GM23338 (cell line): ENCODE results near the gene TCEAL3. TPM values are rescaled to one million over a fixed set of nuclear protein-coding genes. Genes with fewer than 3 reads are reported as not detected.
"Not testable (repeated sequence)": the region's sequence is repeated elsewhere in the genome, so short reads cannot be mapped to it uniquely, and the experiment has no call there.

Experiments
- ATAC-seq: fragments of 200-7000 bp; cut with Tn5 transposase; 3 replicates; pipeline ENCODE4 v1.9.1; 2020
- DNase-seq: peaks from one replicate; pipeline ENCODE4 v3.0.0-alpha.2; 2015; ENCODE audit warnings: low spot score
- H2AFZ ChIP-seq: fragments of 200-600 bp; sonication (generic); 2 replicates; pipeline ENCODE4 v1.8.0; 2016; ENCODE audit warnings: antibody characterized with exemption, mild to moderate bottlenecking, moderate library complexity
- H3F3A ChIP-seq: fragments of 200-600 bp; sonication (generic); replicated peaks from 2 replicates; pipeline ENCODE4 v1.8.0; 2017; ENCODE audit warnings: antibody characterized with exemption, mixed run types, low read depth
- H3K27ac ChIP-seq: fragments of 200-600 bp; sonication (generic); 2 replicates; pipeline ENCODE4 v1.6.1; 2016; ENCODE audit warnings: low read depth
- H3K27me3 ChIP-seq: fragments of 200-600 bp; sonication (generic); 2 replicates; pipeline ENCODE4 v1.8.0; 2016; ENCODE audit warnings: mild to moderate bottlenecking, mixed run types, moderate library complexity; ENCODE audit not compliant: insufficient read depth
- H3K36me3 ChIP-seq: fragments of 200-600 bp; sonication (generic); 2 replicates; pipeline ENCODE4 v1.8.0; 2016; ENCODE audit warnings: mild to moderate bottlenecking; ENCODE audit not compliant: insufficient read depth
- H3K4me1 ChIP-seq: fragments of 200-600 bp; sonication (generic); 2 replicates; pipeline ENCODE4 v1.8.0; 2016; ENCODE audit warnings: mild to moderate bottlenecking, moderate library complexity; ENCODE audit not compliant: insufficient read depth
- H3K4me2 ChIP-seq: fragments of 200-600 bp; sonication (generic); 2 replicates; pipeline ENCODE4 v1.7.1; 2017; ENCODE audit warnings: mixed run types
- H3K4me3 ChIP-seq: fragments of 200-600 bp; sonication (generic); 2 replicates; pipeline ENCODE4 v1.6.1; 2016; ENCODE audit warnings: mixed run types
- H3K79me2 ChIP-seq: fragments of 200-600 bp; sonication (generic); replicated peaks from 2 replicates; pipeline ENCODE4 v1.8.0; 2017; ENCODE audit warnings: mild to moderate bottlenecking; ENCODE audit not compliant: insufficient read depth
- H3K9me2 ChIP-seq: fragments of 200-600 bp; sonication (generic); 2 replicates; pipeline ENCODE4 v1.8.0; 2017; ENCODE audit not compliant: insufficient read depth
- H4K20me1 ChIP-seq: fragments of 200-600 bp; sonication (generic); replicated peaks from 2 replicates; pipeline ENCODE4 v1.8.0; 2017; ENCODE audit warnings: mild to moderate bottlenecking; ENCODE audit not compliant: insufficient read depth
- H3K27ac Mint-ChIP-seq: 2 replicates; pipeline ENCODE4 v1.8.0; 2020; ENCODE audit warnings: inconsistent platforms, mild to moderate bottlenecking, moderate library complexity, mixed read lengths
- H3K27me3 Mint-ChIP-seq: 3 replicates; pipeline ENCODE4 v1.8.0; 2022; ENCODE audit warnings: low read depth, mild to moderate bottlenecking, moderate library complexity, mixed read lengths, inconsistent platforms; ENCODE audit not compliant: insufficient read depth, poor library complexity
- H3K36me3 Mint-ChIP-seq: 3 replicates; pipeline ENCODE4 v1.8.0; 2021; ENCODE audit warnings: low read depth, mild to moderate bottlenecking, inconsistent platforms, moderate library complexity, mixed read lengths
- H3K4me1 Mint-ChIP-seq: 3 replicates; pipeline ENCODE4 v1.8.0; 2020; ENCODE audit warnings: mild to moderate bottlenecking, inconsistent platforms, mixed read lengths
- H3K4me3 Mint-ChIP-seq: 3 replicates; pipeline ENCODE4 v1.8.0; 2021; ENCODE audit warnings: moderate library complexity, mild to moderate bottlenecking, inconsistent platforms, mixed read lengths
- H3K9me3 Mint-ChIP-seq: 3 replicates; pipeline ENCODE4 v1.8.0; 2020; ENCODE audit warnings: moderate library complexity, mild to moderate bottlenecking, inconsistent platforms, mixed read lengths
- EZH2phosphoT487 ChIP-seq: fragments of 200-600 bp; sonication (generic); IDR thresholded peaks from one replicate; pipeline ENCODE4 v1.8.1; 2018; ENCODE audit warnings: antibody characterized with exemption; ENCODE audit not compliant: unreplicated experiment
- REST ChIP-seq: IDR thresholded peaks from one replicate; pipeline ENCODE4 v1.6.1; 2018; ENCODE audit warnings: antibody characterized with exemption; ENCODE audit not compliant: unreplicated experiment
- ZNF114 ChIP-seq: fragments of 250-450 bp; sonication (Bioruptor Pico); IDR thresholded peaks from 2 replicates; pipeline ENCODE4 v1.5.0; 2020; ENCODE audit warnings: mild to moderate bottlenecking, moderate library complexity
- ZNF331 ChIP-seq: fragments of 250-450 bp; sonication (Bioruptor Pico); IDR thresholded peaks from 2 replicates; pipeline ENCODE4 v1.5.0; 2020; ENCODE audit warnings: low read depth, mild to moderate bottlenecking, moderate library complexity
- polyA plus RNA-seq: library from polyadenylated mRNA; unstranded; fragments of >200 nt; fragmentation: Nextera tagmentation; extraction: Ambion mirVana; gene quantifications from 2 replicates; pipeline ENCODE4 v1.2.1, GENCODE V29; 2016
- total RNA-seq: library from RNA; depleted of rRNA; stranded (reverse); fragments of >200 nt; shearing (Covaris generic); gene quantifications from 2 replicates; pipeline ENCODE4 v1.2.3, GENCODE V29; 2014
- TF ChIP-seq, protein P1 (sequence below): IDR thresholded peaks from 2 replicates; pipeline ENCODE4 v1.6.1; 2016; ENCODE audit warnings: antibody characterized with exemption

Gene TCEAL3
- total and polyA plus RNA-seq, 2 experiments from 2014 or later = 5.2 to 31.1 TPM

GRCh38 chrX:103651151-103651773, 43.5 kb downstream of the TCEAL3 start:
- Mint-ChIP-seq H3K27ac (no peak overlapping the region), H3K27me3 (peaks cover 2% of the 10 kb centered on the region), H3K9me3 (no peaks in the 10 kb centered on the region; the same call in 2 of the 3 replicates), H3K36me3 (no peaks in the 10 kb centered on the region), H3K4me3 (no peak overlapping the region), H3K4me1 (no peaks in the 10 kb centered on the region)
- Histone ChIP-seq H3F3A (no peaks in the 10 kb centered on the region), H3K27ac (no peak overlapping the region), H4K20me1 (no peaks in the 10 kb centered on the region), H3K79me2 (no peaks in the 10 kb centered on the region), H3K4me3 (no peak overlapping the region), H3K4me2 (no peak overlapping the region), H3K4me1 (no peaks in the 10 kb centered on the region; the same call in 1 of the 2 replicates), H3K9me2 (no peaks in the 10 kb centered on the region), H3K36me3 (no peaks in the 10 kb centered on the region), H2AFZ (no peak overlapping the region), H3K27me3 (no peaks in the 10 kb centered on the region)
- TF ChIP-seq ZNF331 (CRISPR knock-in tag) (no peak), REST (no peak), EZH2phosphoT487 (no peak), ZNF114 (CRISPR knock-in tag) (no peak)
- TF ChIP-seq, protein P1, sequence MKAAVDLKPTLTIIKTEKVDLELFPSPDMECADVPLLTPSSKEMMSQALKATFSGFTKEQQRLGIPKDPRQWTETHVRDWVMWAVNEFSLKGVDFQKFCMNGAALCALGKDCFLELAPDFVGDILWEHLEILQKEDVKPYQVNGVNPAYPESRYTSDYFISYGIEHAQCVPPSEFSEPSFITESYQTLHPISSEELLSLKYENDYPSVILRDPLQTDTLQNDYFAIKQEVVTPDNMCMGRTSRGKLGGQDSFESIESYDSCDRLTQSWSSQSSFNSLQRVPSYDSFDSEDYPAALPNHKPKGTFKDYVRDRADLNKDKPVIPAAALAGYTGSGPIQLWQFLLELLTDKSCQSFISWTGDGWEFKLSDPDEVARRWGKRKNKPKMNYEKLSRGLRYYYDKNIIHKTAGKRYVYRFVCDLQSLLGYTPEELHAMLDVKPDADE = no peak
- ATAC-seq = no peak
- no peak for DNase-seq

DNA sequence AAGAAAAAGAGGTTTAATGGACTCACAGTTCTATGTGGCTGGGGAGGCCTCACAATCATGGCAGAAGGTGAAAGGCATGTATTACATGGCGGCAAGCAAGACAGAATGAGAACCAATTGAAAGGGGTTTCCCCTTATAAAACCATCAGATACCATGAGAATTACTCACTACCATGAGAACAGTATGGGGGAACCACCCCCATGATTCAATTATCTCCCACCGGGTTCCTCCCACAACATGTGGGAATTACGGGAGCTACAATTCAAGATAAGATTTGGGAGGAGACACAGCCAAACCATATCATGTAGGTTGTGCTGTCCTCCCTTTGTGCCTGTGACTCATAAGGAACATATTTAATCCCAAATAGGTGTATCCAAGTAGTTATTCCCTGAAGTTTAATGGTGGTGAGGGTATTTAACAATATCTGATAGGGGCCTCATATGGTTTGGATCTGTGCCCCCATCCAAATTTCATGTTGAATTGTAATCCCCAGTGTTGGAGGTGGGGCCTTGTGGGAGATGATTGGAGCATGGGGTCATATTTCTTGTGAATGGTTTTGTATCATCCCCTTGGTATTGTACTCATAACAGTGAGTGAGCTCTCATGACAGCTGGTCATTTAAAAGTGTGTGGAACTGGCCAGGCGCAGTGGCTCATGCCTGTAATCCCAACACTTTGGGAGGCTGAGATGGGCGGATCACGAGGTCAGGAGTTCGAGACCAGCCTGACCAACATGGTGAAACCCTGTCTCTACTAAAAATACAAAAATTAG, 47.7 kb downstream of the TCEAL3 start:
- not testable (repeated sequence) for ATAC-seq, H4K20me1 ChIP-seq, H3K79me2 ChIP-seq, H3K36me3 ChIP-seq, H3K4me3 Mint-ChIP-seq, H3K4me2 ChIP-seq, H3K9me3 Mint-ChIP-seq, H3K27ac ChIP-seq, H3K27me3 ChIP-seq, H3K4me1 Mint-ChIP-seq, H3K4me1 ChIP-seq, H3F3A ChIP-seq, DNase-seq, H3K4me3 ChIP-seq, H2AFZ ChIP-seq, H3K36me3 Mint-ChIP-seq, H3K27me3 Mint-ChIP-seq, H3K27ac Mint-ChIP-seq, H3K9me2 ChIP-seq
